Activated naive CD4-positive, alpha-beta T cell treated with anti-CD3 and anti-CD28 coated beads, Interleukin-2, amount 10 ng/mL, durations not matched to agents 7 days and 5 days (primary cell): Measurements from ENCODE around the gene TOX2.

Experiments used
- CTCF ChIA-PET: fragments of 350-600 bp; sonication (Branson Sonifier 250); formaldehyde crosslinking; loops from one replicate; lab custom pipeline; 2021; ENCODE audit warnings: antibody characterized with exemption; lab: Charles Lee
- DNase-seq: peaks from one replicate; pipeline ENCODE4 v3.0.0-alpha.2; 2020
- H3K27ac Mint-ChIP-seq: one replicate; pipeline ENCODE4 v1.8.0; 2021; ENCODE audit warnings: mild to moderate bottlenecking, moderate library complexity, mixed read lengths
- H3K27me3 Mint-ChIP-seq: one replicate; pipeline ENCODE4 v1.8.0; 2021; ENCODE audit warnings: mild to moderate bottlenecking, mixed read lengths
- H3K36me3 Mint-ChIP-seq: one replicate; pipeline ENCODE4 v1.8.0; 2021; ENCODE audit warnings: mixed read lengths
- H3K4me1 Mint-ChIP-seq: one replicate; pipeline ENCODE4 v1.8.0; 2021; ENCODE audit warnings: mixed read lengths
- H3K4me3 Mint-ChIP-seq: one replicate; pipeline ENCODE4 v1.8.0; 2021; ENCODE audit warnings: mild to moderate bottlenecking, moderate library complexity, mixed read lengths
- H3K9me3 Mint-ChIP-seq: one replicate; pipeline ENCODE4 v1.8.0; 2021; ENCODE audit warnings: mixed read lengths

Gene TOX2

GRCh38 chr20:44004306-44004915 lies 89.8 kb downstream of the TOX2 start:
- Mint-ChIP-seq H3K36me3 (no peaks in the 10 kb centered on the region), H3K4me1 (peaks cover 4% of the 10 kb centered on the region), H3K9me3 (no peaks in the 10 kb centered on the region), H3K27me3 (peaks cover 67% of the 10 kb centered on the region), H3K4me3 (no peak overlapping the region), H3K27ac (no peak overlapping the region)
- CTCF ChIA-PET: no interaction called here
- no peak for DNase-seq

- peaks cover 67% of the 10 kb centered on the region for H3K27me3 Mint-ChIP-seq
- no peaks in the 10 kb centered on the region for H3K36me3 Mint-ChIP-seq
- no peak overlapping the region for H3K4me3 Mint-ChIP-seq
- H3K4me1 Mint-ChIP-seq: peaks cover 9% of the 10 kb centered on the region
- DNase-seq: no peak
- no peaks in the 10 kb centered on the region for H3K9me3 Mint-ChIP-seq
- no peak overlapping the region for H3K27ac Mint-ChIP-seq
- CTCF ChIA-PET: no interaction called here
Observed at GRCh38 chr20:44005661-44006060, 91.0 kb downstream of the TOX2 start.

- H3K27ac Mint-ChIP-seq: no peak overlapping the region
- no peak for DNase-seq
- no peaks in the 10 kb centered on the region for H3K9me3 Mint-ChIP-seq
- no peaks in the 10 kb centered on the region for H3K36me3 Mint-ChIP-seq
- peaks cover 70% of the 10 kb centered on the region for H3K27me3 Mint-ChIP-seq
- CTCF ChIA-PET: no interaction called here
- H3K4me3 Mint-ChIP-seq: no peak overlapping the region
- peaks cover 13% of the 10 kb centered on the region for H3K4me1 Mint-ChIP-seq
Observed at GRCh38 chr20:44006126-44006525, 91.5 kb downstream of the TOX2 start.

- Mint-ChIP-seq H3K4me1 (peaks cover 16% of the 10 kb centered on the region), H3K36me3 (no peaks in the 10 kb centered on the region), H3K27ac (no peak overlapping the region), H3K4me3 (no peak overlapping the region), H3K27me3 (peaks cover 75% of the 10 kb centered on the region), H3K9me3 (no peaks in the 10 kb centered on the region)
- DNase-seq: no peak
- CTCF ChIA-PET: no interaction called here
Observed at GRCh38 chr20:44006578-44006977, 91.9 kb downstream of the TOX2 start.

- DNase-seq: no peak
- Mint-ChIP-seq H3K36me3 (no peaks in the 10 kb centered on the region), H3K27me3 (peaks cover 76% of the 10 kb centered on the region), H3K9me3 (no peaks in the 10 kb centered on the region), H3K4me1 (peaks cover 22% of the 10 kb centered on the region), H3K4me3 (no peak overlapping the region), H3K27ac (no peak overlapping the region)
- CTCF ChIA-PET: interaction anchor here (0.9 kb wide), 1 partner anchor 18 kb away, joined by 3 read pairs; no protein-coding TSS in a partner anchor
Observed at GRCh38 chr20:44008806-44009678, 94.4 kb downstream of the TOX2 start.

- H3K4me3 Mint-ChIP-seq: no peak overlapping the region
- H3K4me1 Mint-ChIP-seq: peaks cover 22% of the 10 kb centered on the region
- H3K36me3 Mint-ChIP-seq: no peaks in the 10 kb centered on the region
- H3K27me3 Mint-ChIP-seq: peaks cover 77% of the 10 kb centered on the region
- CTCF ChIA-PET: interaction anchor here (0.9 kb wide), 1 partner anchor 19 kb away, joined by 3 read pairs; no protein-coding TSS in a partner anchor
- H3K9me3 Mint-ChIP-seq: no peaks in the 10 kb centered on the region
- H3K27ac Mint-ChIP-seq: no peak overlapping the region
- no peak for DNase-seq
Observed at GRCh38 chr20:44009679-44009992, 95.0 kb downstream of the TOX2 start.

GRCh38 chr20:44010162-44010704 lies 95.6 kb downstream of the TOX2 start:
- DNase-seq: no peak
- H3K4me3 Mint-ChIP-seq: no peak overlapping the region
- peaks cover 22% of the 10 kb centered on the region for H3K4me1 Mint-ChIP-seq
- H3K27ac Mint-ChIP-seq: no peak overlapping the region
- CTCF ChIA-PET: interaction anchor here (0.5 kb wide), 1 partner anchor 35 kb away, joined by 3 read pairs; no protein-coding TSS in a partner anchor
- H3K9me3 Mint-ChIP-seq: no peaks in the 10 kb centered on the region
- H3K27me3 Mint-ChIP-seq: peaks cover 79% of the 10 kb centered on the region
- H3K36me3 Mint-ChIP-seq: no peaks in the 10 kb centered on the region

- Mint-ChIP-seq H3K9me3 (no peaks in the 10 kb centered on the region), H3K36me3 (no peaks in the 10 kb centered on the region), H3K4me1 (peaks cover 22% of the 10 kb centered on the region), H3K4me3 (no peak overlapping the region), H3K27ac (no peak overlapping the region), H3K27me3 (peaks cover 77% of the 10 kb centered on the region)
- peak; percentile 32 for DNase-seq
- CTCF ChIA-PET: no interaction called here
Observed at GRCh38 chr20:44011251-44011940, 96.7 kb downstream of the TOX2 start.

- H3K27ac Mint-ChIP-seq: no peak overlapping the region
- DNase-seq: no peak
- CTCF ChIA-PET: no interaction called here
- H3K4me3 Mint-ChIP-seq: no peak overlapping the region
- H3K9me3 Mint-ChIP-seq: no peaks in the 10 kb centered on the region
- no peaks in the 10 kb centered on the region for H3K36me3 Mint-ChIP-seq
- peaks cover 22% of the 10 kb centered on the region for H3K4me1 Mint-ChIP-seq
- H3K27me3 Mint-ChIP-seq: peaks cover 80% of the 10 kb centered on the region
Observed at GRCh38 chr20:44012466-44013226, 98.0 kb downstream of the TOX2 start.

- no peaks in the 10 kb centered on the region for H3K9me3 Mint-ChIP-seq
- no peak overlapping the region for H3K4me3 Mint-ChIP-seq
- CTCF ChIA-PET: no interaction called here
- H3K27ac Mint-ChIP-seq: no peak overlapping the region
- peaks cover 83% of the 10 kb centered on the region for H3K27me3 Mint-ChIP-seq
- peaks cover 44% of the 10 kb centered on the region for H3K4me1 Mint-ChIP-seq
- no peak for DNase-seq
- H3K36me3 Mint-ChIP-seq: no peaks in the 10 kb centered on the region
Observed at GRCh38 chr20:44014807-44015732, 100.4 kb downstream of the TOX2 start.

GRCh38 chr20:44015733-44016103 lies 101.1 kb downstream of the TOX2 start:
- peaks cover 81% of the 10 kb centered on the region for H3K27me3 Mint-ChIP-seq
- CTCF ChIA-PET: no interaction called here
- DNase-seq: no peak
- H3K36me3 Mint-ChIP-seq: no peaks in the 10 kb centered on the region
- H3K4me1 Mint-ChIP-seq: peaks cover 45% of the 10 kb centered on the region
- no peak overlapping the region for H3K27ac Mint-ChIP-seq
- H3K9me3 Mint-ChIP-seq: no peaks in the 10 kb centered on the region
- no peak overlapping the region for H3K4me3 Mint-ChIP-seq

- Mint-ChIP-seq H3K27ac (peak overlapping the region; percentile 58), H3K4me3 (no peak overlapping the region), H3K9me3 (no peaks in the 10 kb centered on the region), H3K36me3 (no peaks in the 10 kb centered on the region), H3K27me3 (peaks cover 81% of the 10 kb centered on the region), H3K4me1 (peaks cover 45% of the 10 kb centered on the region)
- no peak for DNase-seq
- CTCF ChIA-PET: no interaction called here
Observed at GRCh38 chr20:44016525-44016924, 101.9 kb downstream of the TOX2 start.

- Mint-ChIP-seq H3K4me3 (no peak overlapping the region), H3K27me3 (peaks cover 86% of the 10 kb centered on the region), H3K9me3 (no peaks in the 10 kb centered on the region), H3K27ac (no peak overlapping the region), H3K4me1 (peaks cover 43% of the 10 kb centered on the region), H3K36me3 (no peaks in the 10 kb centered on the region)
- CTCF ChIA-PET: no interaction called here
- no peak for DNase-seq
Observed at GRCh38 chr20:44017211-44017610, 102.6 kb downstream of the TOX2 start.
